ENCODE data around the gene PKN2.
"Not testable (repeated sequence)": the region's sequence is repeated elsewhere in the genome, so short reads cannot be mapped to it uniquely, and the experiment has no call there.

PKN2 gene

DNA sequence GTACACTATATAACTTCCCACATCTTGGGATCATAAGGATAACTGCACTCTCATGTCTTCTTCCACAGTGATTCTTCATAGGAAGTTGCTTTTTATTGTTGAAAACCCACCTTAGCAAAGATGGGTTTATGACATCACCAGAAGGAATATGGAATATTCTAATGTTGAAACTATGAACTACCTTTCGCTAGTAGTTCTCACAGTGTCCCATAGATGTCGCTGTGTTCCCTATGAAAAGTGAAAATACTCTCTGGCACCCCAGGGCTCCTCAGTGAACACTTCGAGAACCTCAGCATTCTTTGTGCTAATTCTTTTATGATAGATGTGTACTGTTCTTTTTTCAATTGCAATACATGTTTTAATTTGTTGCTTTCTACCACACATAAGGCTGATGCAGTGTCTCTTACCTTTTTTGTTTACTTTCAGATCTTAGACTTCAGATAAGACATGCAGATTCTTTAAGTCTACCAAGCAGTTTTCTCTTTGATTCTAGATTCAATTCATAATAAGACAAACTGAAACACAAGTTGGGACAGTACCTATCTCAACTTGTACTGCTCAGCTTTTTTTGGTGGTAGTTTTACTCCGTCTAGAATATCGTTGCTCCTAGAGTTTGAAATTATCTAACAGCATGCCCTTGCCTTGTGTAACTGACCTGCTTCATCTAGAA, 116.4 kb downstream of the PKN2 start:
- DNase-seq, result no peak

GRCh38 chr1:88801575-88802208, 117.6 kb downstream of the PKN2 start:
- DNase-seq, result no peak

GRCh38 chr1:88802404-88802803, 118.3 kb downstream of the PKN2 start:
- DNase-seq, result no peak

- DNase-seq, result no peak
Measured at GRCh38 chr1:88802950-88803349, 118.9 kb downstream of the PKN2 start.

DNA sequence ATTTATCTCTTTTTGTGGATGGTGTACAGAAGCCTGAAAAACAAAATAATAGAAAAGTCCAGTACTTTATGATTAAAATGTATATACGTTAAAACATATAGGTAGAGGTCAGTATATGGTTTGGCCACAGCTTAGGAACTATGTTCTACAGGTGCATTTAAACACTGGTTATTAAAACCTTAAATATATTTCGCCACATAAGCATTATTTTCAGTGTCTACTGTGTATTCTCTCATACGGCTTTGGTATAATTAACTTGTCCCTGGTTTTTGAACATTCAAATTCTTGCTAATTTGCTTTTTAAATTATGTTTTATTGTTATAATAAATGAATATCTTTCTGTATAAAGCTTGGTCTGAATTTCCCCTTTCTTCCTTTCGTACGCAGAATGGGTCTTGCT, 119.4 kb downstream of the PKN2 start:
- no peak for DNase-seq

- no peak for DNase-seq
Measured at GRCh38 chr1:88812366-88812765, 128.3 kb downstream of the PKN2 start.

DNA sequence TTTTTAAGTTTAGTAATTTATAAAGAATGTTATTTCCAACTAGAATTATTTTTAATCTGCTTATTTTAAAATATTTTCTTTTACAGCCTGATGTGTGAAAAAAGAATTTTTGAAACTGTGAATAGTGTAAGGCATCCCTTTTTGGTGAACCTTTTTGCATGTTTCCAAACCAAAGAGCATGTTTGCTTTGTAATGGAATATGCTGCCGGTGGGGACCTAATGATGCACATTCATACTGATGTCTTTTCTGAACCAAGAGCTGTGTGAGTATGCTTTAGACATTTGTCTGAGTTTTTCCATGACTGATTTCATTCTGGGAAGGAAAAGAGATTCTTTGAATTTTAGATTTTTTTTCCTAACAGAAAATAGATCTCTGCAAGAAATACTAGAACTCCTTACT, 129.4 kb downstream of the PKN2 start:
- DNase-seq, result no peak

DNA sequence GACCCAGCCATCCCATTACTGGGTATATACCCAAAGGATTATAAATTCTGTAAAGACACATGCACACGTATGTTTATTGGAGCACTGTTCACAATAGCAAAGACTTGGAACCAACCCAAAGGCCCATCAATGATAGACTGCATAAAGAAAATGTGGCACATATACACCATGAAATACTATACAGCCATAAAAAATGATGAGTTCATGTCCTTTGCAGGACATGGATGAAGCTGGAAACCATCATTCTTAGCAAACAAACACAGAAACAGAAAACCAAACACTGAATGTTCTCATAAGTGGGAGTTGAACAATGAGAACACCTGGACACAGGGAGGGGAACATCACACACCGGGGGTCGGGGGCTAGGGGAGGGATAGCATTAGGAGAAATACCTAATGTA, 135.6 kb downstream of the PKN2 start:
- not testable (repeated sequence) for DNase-seq

GRCh38 chr1:88825721-88826120, 141.6 kb downstream of the PKN2 start:
- DNase-seq, result no peak

- no peak for DNase-seq
Measured at GRCh38 chr1:88847643-88848042, 163.6 kb downstream of the PKN2 start.

DNA sequence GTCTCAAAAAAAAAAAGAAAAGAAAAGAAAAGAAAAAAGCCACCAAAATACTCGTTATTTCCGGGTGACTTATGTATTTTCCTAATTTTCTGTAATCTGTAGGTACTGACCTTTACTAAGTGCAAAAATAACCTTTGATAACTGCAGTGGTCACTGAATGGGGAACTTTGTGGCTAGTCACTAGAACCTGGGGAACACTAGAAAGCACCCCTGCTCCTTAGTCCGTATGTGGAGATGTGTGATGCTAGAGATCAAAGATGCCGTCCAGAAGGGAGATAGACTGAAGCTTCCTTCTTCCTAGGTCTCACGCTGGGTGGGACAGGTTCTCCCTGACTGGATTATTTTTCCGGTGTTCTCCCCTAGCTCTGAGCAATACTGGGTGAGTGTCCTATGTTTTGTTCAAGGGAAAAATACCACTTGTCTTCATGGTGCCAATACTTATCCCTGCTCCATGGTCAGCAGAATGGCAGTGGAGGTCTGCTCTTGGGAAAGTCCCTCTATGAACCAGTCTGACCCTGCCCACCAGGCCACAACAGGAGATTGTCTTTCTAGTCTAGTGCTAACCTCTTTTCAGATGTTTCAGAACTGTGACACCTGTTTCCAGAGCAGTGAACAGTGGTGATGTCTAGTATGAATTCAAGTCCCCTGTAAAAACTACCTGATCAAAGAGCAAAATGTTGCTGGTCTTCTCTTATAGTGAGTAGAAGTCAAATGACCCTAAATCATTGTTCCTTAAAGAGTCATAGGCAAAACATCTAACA, 167.4 kb downstream of the PKN2 start:
- DNase-seq, result no peak

- no peak for DNase-seq
Measured at GRCh38 chr1:88867743-88868521, 183.9 kb downstream of the PKN2 start.

GRCh38 chr1:88869644-88870043, 185.6 kb downstream of the PKN2 start:
- not testable (repeated sequence) for DNase-seq

- no peak for DNase-seq
Measured at GRCh38 chr1:88873737-88874349, 189.8 kb downstream of the PKN2 start.

DNA sequence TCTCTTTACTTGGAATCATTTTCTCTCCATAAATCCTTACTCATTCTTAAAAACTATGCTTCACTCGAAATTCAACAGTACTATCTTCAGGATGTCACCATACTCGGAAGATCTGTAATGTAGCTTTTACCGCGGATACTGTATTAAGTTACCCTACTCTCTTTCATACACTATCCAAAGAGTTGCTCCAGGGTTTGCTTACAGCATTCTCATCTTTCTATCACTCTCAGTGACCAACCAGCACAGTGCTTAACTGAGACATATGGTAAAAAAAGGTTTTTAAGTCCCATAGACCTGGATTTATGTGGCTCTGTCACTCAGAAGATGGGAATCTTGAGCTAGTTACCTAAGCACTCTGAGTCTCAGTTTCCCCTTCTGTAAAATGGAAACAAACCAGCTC, 191.5 kb downstream of the PKN2 start:
- DNase-seq, result no peak

GRCh38 chr1:88876573-88877365, 192.7 kb downstream of the PKN2 start:
- no peak for DNase-seq

DNA sequence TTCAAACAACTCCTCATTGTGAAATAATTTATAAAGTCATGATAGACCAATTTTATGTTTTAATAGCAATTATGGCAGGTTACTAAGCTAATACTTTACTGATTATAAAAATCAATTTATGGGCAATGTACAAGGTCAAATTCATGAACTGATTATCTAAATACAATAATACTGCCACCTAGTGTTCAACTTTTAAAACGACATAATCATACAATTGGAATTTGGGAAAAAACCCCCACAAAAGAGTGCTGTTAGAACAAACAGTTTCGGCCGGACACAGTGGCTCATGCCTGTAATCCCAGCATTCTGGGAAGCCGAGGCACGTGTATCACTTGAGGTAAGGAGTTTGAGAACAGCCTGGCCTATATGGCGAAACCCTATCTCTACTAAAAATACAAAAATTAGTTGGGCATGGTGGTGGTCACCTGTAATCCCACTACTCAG, 193.3 kb downstream of the PKN2 start:
- no peak for DNase-seq

GRCh38 chr1:88877911-88878310, 193.8 kb downstream of the PKN2 start:
- DNase-seq, result no peak

- no peak for DNase-seq
Measured at GRCh38 chr1:88878731-88879130, 194.7 kb downstream of the PKN2 start.

GRCh38 chr1:88880717-88881116, 196.6 kb downstream of the PKN2 start:
- DNase-seq, result not testable (repeated sequence)

GRCh38 chr1:88883156-88883555, 199.1 kb downstream of the PKN2 start:
- no peak for DNase-seq
